Loucy (cell line): Measurements from ENCODE around the gene NPW.
A peak's percentile ranks its signal among the peaks of the same experiment; 100 is the strongest.

ENCODE experiments used
- H2AFZ ChIP-seq: fragments of 200-600 bp; sonication (generic); 2 replicates; pipeline ENCODE4 v1.6.0; 2016; ENCODE audit warnings: antibody characterized with exemption, mild to moderate bottlenecking, low read length, moderate library complexity
- H3F3A ChIP-seq: fragments of 200-600 bp; 2 replicates; pipeline ENCODE4 v1.6.0; 2016; ENCODE audit warnings: antibody characterized with exemption, low read depth, mild to moderate bottlenecking
- H3K27me3 ChIP-seq: fragments of 200-600 bp; sonication (generic); 2 replicates; pipeline ENCODE4 v1.6.1; 2014; ENCODE audit warnings: low read length, mild to moderate bottlenecking; ENCODE audit not compliant: insufficient read depth, poor library complexity, severe bottlenecking
- H3K36me3 ChIP-seq: fragments of 200-600 bp; sonication (generic); 2 replicates; pipeline ENCODE4 v1.6.1; 2016; ENCODE audit warnings: low read length; ENCODE audit not compliant: insufficient read depth
- H3K4me1 ChIP-seq: fragments of 200-600 bp; sonication (generic); 2 replicates; pipeline ENCODE4 v1.5.1; 2014; ENCODE audit warnings: low read length, mild to moderate bottlenecking; ENCODE audit not compliant: insufficient read depth, poor library complexity, severe bottlenecking
- H3K4me2 ChIP-seq: fragments of 200-600 bp; sonication (generic); 2 replicates; pipeline ENCODE4 v1.6.0; 2014; ENCODE audit warnings: antibody characterized with exemption, low read length, low read depth, mild to moderate bottlenecking; ENCODE audit not compliant: poor library complexity, severe bottlenecking
- H3K4me3 ChIP-seq: fragments of 200-600 bp; sonication (generic); 2 replicates; pipeline ENCODE4 v1.5.1; 2014; ENCODE audit warnings: low read length, mild to moderate bottlenecking, mixed read lengths; ENCODE audit not compliant: poor library complexity, severe bottlenecking
- H3K79me2 ChIP-seq: fragments of 200-600 bp; sonication (generic); 2 replicates; pipeline ENCODE4 v1.6.1; 2014; ENCODE audit warnings: low read length; ENCODE audit not compliant: insufficient read depth
- H3K9ac ChIP-seq: fragments of 200-600 bp; sonication (generic); 2 replicates; pipeline ENCODE4 v1.6.0; 2014; ENCODE audit warnings: mild to moderate bottlenecking, low read depth, low read length, moderate library complexity; ENCODE audit not compliant: poor library complexity, severe bottlenecking
- H3K9me2 ChIP-seq: fragments of 200-600 bp; sonication (generic); replicated peaks from 2 replicates; pipeline ENCODE4 v1.6.1; 2016; ENCODE audit warnings: low read depth, low read length, mixed read lengths
- H3K9me3 ChIP-seq: fragments of 200-600 bp; sonication (generic); 2 replicates; pipeline ENCODE4 v1.6.1; 2014; ENCODE audit warnings: mild to moderate bottlenecking, antibody characterized with exemption, low read length, low read depth; ENCODE audit not compliant: insufficient read depth
- H4K20me1 ChIP-seq: fragments of 200-600 bp; sonication (generic); 2 replicates; pipeline ENCODE4 v1.6.0; 2014; ENCODE audit warnings: antibody characterized with exemption, low read length, mild to moderate bottlenecking; ENCODE audit not compliant: insufficient read depth, poor library complexity, severe bottlenecking
- EZH2phosphoT487 ChIP-seq: fragments of 200-600 bp; IDR thresholded peaks from 2 replicates; pipeline ENCODE4 v1.6.1; 2018; ENCODE audit warnings: antibody characterized with exemption, mild to moderate bottlenecking, moderate library complexity, borderline replicate concordance
- TF ChIP-seq, protein P1 (sequence below): fragments of 200-600 bp; sonication (generic); conservative IDR thresholded peaks from 2 replicates; pipeline ENCODE4 v1.5.1; 2014; ENCODE audit warnings: mild to moderate bottlenecking, antibody characterized with exemption, low read length

Gene NPW

DNA sequence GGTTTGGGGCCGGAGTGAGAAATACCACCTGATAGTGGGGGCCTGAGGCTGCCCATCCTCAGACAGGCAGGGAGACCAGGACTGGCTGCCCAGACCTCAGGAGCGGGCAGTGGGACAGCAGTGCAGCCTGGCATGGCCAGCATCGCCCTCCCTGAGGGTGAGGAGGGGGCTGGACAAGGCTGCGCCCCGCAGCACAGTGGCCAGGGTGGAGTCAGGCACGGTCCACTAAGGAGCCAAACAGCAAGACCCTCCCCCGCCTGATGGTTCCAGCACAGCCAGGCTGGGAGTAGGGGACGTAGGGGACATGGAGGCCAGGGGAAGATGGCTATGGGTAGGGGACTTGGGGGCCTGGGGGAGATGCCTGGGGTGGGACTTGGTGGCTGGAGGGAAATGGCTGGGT lies 13.3 kb upstream of the NPW start:
- Histone ChIP-seq H2AFZ (no peak overlapping the region), H3K4me2 (peak overlapping the region; percentile 95), H4K20me1 (peaks cover 21% of the 10 kb centered on the region), H3K9me3 (no peaks in the 10 kb centered on the region), H3K79me2 (peaks cover 55% of the 10 kb centered on the region), H3K4me1 (peaks cover 10% of the 10 kb centered on the region), H3K36me3 (peaks cover 19% of the 10 kb centered on the region; the same call in 1 of the 2 replicates), H3F3A (no peaks in the 10 kb centered on the region), H3K9ac (peak overlapping the region; percentile 17), H3K4me3 (no peak overlapping the region), H3K9me2 (no peaks in the 10 kb centered on the region), H3K27me3 (no peaks in the 10 kb centered on the region)
- TF ChIP-seq EZH2phosphoT487: no peak
- TF ChIP-seq, protein P1, sequence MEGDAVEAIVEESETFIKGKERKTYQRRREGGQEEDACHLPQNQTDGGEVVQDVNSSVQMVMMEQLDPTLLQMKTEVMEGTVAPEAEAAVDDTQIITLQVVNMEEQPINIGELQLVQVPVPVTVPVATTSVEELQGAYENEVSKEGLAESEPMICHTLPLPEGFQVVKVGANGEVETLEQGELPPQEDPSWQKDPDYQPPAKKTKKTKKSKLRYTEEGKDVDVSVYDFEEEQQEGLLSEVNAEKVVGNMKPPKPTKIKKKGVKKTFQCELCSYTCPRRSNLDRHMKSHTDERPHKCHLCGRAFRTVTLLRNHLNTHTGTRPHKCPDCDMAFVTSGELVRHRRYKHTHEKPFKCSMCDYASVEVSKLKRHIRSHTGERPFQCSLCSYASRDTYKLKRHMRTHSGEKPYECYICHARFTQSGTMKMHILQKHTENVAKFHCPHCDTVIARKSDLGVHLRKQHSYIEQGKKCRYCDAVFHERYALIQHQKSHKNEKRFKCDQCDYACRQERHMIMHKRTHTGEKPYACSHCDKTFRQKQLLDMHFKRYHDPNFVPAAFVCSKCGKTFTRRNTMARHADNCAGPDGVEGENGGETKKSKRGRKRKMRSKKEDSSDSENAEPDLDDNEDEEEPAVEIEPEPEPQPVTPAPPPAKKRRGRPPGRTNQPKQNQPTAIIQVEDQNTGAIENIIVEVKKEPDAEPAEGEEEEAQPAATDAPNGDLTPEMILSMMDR: no peak

DNA sequence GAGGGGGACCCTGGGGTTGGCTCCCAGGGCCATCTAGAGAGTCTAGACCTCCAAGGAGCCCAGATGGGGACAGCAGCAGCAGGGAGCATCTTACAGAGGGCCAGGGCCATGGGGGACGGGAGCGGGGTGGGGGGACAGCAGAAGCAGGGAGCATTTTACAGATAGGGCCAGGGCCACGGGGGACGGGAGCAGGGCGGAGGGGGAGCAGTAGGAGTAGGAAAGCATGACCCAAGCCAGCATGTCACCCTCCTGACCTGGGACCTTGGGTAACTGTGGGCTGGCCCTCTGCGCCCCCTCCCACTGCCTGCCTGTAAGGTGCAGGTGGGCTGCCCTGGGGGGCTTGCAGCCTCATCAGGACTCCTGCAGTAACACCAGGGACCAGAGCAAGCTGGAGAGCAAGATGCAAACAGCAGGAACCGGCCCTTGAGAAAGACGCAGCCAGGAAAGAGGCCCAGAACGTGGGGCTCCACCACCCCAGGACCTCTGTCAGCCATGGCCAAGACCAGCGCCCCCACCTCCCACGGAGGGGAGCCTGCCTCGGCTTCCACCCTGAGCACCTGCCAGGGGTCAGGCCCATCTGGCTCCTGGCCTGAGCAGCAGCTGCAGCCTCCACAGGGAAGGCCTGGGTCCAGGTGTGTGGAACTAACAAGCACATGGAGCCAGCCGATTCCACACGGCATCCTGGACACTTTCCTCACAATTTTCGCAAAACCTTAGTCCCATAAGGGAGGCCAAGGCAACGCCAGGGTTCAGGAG lies 12.3 kb upstream of the NPW start:
- H3K9me3 ChIP-seq: no peaks in the 10 kb centered on the region
- H4K20me1 ChIP-seq: peaks cover 21% of the 10 kb centered on the region
- peak overlapping the region; percentile 80 for H3K4me3 ChIP-seq
- H2AFZ ChIP-seq: no peak overlapping the region
- peak overlapping the region; percentile 82 for H3K9ac ChIP-seq
- peaks cover 55% of the 10 kb centered on the region for H3K79me2 ChIP-seq
- H3K4me2 ChIP-seq: peak overlapping the region; percentile 95
- peaks cover 10% of the 10 kb centered on the region for H3K4me1 ChIP-seq
- H3K9me2 ChIP-seq: no peaks in the 10 kb centered on the region
- peaks cover 12% of the 10 kb centered on the region; the same call in 1 of the 2 replicates for H3K36me3 ChIP-seq
- no peaks in the 10 kb centered on the region for H3K27me3 ChIP-seq
- TF ChIP-seq, protein P1: no peak
- no peak for TF ChIP-seq EZH2phosphoT487
- H3F3A ChIP-seq: no peaks in the 10 kb centered on the region

DNA sequence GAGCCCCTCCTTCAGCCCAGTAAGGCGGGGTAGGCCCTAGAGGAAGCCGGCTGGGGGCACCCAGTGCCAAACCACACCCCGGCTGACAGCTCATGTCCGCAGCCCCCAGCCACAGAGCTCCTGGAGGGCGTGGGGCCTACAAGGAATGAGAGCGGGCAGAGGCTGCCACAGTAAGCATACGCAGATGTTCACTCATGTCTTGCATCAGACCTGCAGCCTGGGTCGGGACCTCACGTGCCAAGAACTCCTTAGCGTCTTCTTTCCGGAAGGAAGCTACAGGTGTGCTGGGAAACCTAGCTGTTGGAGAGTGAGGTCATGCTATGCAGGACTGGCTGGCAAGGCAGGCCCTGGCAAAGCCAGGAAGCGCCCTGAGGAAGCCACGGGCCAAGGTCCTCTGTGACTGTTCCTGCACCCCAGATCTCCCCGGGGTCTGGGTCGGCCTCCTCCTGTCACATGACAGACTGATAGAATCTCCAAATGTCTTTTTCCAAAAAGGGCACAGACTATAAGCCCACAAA lies 11.5 kb upstream of the NPW start:
- no peaks in the 10 kb centered on the region for H3F3A ChIP-seq
- no peaks in the 10 kb centered on the region for H3K27me3 ChIP-seq
- H3K9ac ChIP-seq: peak overlapping the region; percentile 82
- peaks cover 55% of the 10 kb centered on the region for H3K79me2 ChIP-seq
- H4K20me1 ChIP-seq: peaks cover 21% of the 10 kb centered on the region
- H3K9me2 ChIP-seq: no peaks in the 10 kb centered on the region
- no peak overlapping the region for H2AFZ ChIP-seq
- no peaks in the 10 kb centered on the region for H3K9me3 ChIP-seq
- H3K36me3 ChIP-seq: peaks cover 4% of the 10 kb centered on the region; the same call in 1 of the 2 replicates
- H3K4me2 ChIP-seq: peak overlapping the region; percentile 95
- H3K4me3 ChIP-seq: peak overlapping the region; percentile 80
- peaks cover 10% of the 10 kb centered on the region for H3K4me1 ChIP-seq
- no peak for TF ChIP-seq EZH2phosphoT487
- TF ChIP-seq, protein P1: no peak
